Stomach smooth muscle (tissue), 2 donors: ENCODE data around the gene FRRS1.

Source experiments
- H3K27ac ChIP-seq: one replicate; pipeline ENCODE4 v1.7.0; 2013; ENCODE audit warnings: mild to moderate bottlenecking, low read length, inconsistent platforms
- H3K27me3 ChIP-seq, 2 donors: one replicate each; pipeline ENCODE4 v1.7.0; 2013; ENCODE audit warnings: low read length in 2 of 2; ENCODE audit not compliant: insufficient read depth in 2 of 2, control insufficient read depth in 1 of 2
- H3K36me3 ChIP-seq, 2 donors: one replicate each; pipeline ENCODE4 v1.7.0; 2013; ENCODE audit warnings: low read length in 2 of 2; ENCODE audit not compliant: control insufficient read depth in 2 of 2, insufficient read depth in 2 of 2
- H3K4me1 ChIP-seq: one replicate; pipeline ENCODE4 v1.7.0; 2013; ENCODE audit warnings: low read length; ENCODE audit not compliant: control insufficient read depth, insufficient read depth
- H3K4me3 ChIP-seq, 2 donors: one replicate each; pipeline ENCODE4 v1.7.0; 2013; ENCODE audit warnings: low read length in 2 of 2
- H3K9ac ChIP-seq, 2 donors: one replicate each; pipeline ENCODE4 v1.7.0; 2013; ENCODE audit warnings: low read length in 2 of 2, mild to moderate bottlenecking in 1 of 2
- H3K9me3 ChIP-seq, 2 donors: one replicate each; pipeline ENCODE4 v1.7.0; 2013; ENCODE audit warnings: low read length in 2 of 2; ENCODE audit not compliant: control insufficient read depth in 2 of 2
- donor health status: healthy.
- donor health status: Pancreatic carcinoma.

Gene FRRS1

GRCh38 chr1:99784809-99785255 lies 18.4 kb upstream of the FRRS1 start:
- Histone ChIP-seq H3K27me3 (no peaks in the 10 kb centered on the region), H3K4me1 (no peaks in the 10 kb centered on the region), H3K9me3 (no peaks in the 10 kb centered on the region), H3K9ac (no peak overlapping the region), H3K4me3 (no peak overlapping the region), H3K27ac (no peak overlapping the region), H3K36me3 (no peaks in the 10 kb centered on the region)

GRCh38 chr1:99784143-99784542 lies 17.7 kb upstream of the FRRS1 start:
- Histone ChIP-seq H3K9ac (no peak overlapping the region), H3K9me3 (no peaks in the 10 kb centered on the region), H3K4me1 (no peaks in the 10 kb centered on the region), H3K27me3 (no peaks in the 10 kb centered on the region), H3K4me3 (no peak overlapping the region), H3K36me3 (no peaks in the 10 kb centered on the region), H3K27ac (no peak overlapping the region)

GRCh38 chr1:99782920-99783319 lies 16.5 kb upstream of the FRRS1 start:
- no peaks in the 10 kb centered on the region for H3K9me3 ChIP-seq
- H3K4me1 ChIP-seq, result no peaks in the 10 kb centered on the region
- H3K27ac ChIP-seq, result no peak overlapping the region
- H3K9ac ChIP-seq, result no peak overlapping the region
- no peaks in the 10 kb centered on the region for H3K36me3 ChIP-seq
- no peak overlapping the region for H3K4me3 ChIP-seq
- H3K27me3 ChIP-seq, result no peaks in the 10 kb centered on the region

GRCh38 chr1:99782397-99782796 lies 16.0 kb upstream of the FRRS1 start:
- H3K4me1 ChIP-seq, result no peaks in the 10 kb centered on the region
- no peaks in the 10 kb centered on the region for H3K9me3 ChIP-seq
- no peak overlapping the region for H3K4me3 ChIP-seq
- no peaks in the 10 kb centered on the region for H3K36me3 ChIP-seq
- H3K27me3 ChIP-seq, result no peaks in the 10 kb centered on the region
- no peak overlapping the region for H3K9ac ChIP-seq
- H3K27ac ChIP-seq, result no peak overlapping the region

GRCh38 chr1:99781798-99782197 lies 15.4 kb upstream of the FRRS1 start:
- Histone ChIP-seq H3K9me3 (no peaks in the 10 kb centered on the region), H3K27ac (no peak overlapping the region), H3K4me1 (no peaks in the 10 kb centered on the region), H3K36me3 (no peaks in the 10 kb centered on the region), H3K27me3 (no peaks in the 10 kb centered on the region), H3K9ac (no peak overlapping the region), H3K4me3 (no peak overlapping the region)

- H3K27ac ChIP-seq, result no peak overlapping the region
Measured at GRCh38 chr1:99777752-99778151, 11.3 kb upstream of the FRRS1 start.

GRCh38 chr1:99776120-99776519 lies 9.7 kb upstream of the FRRS1 start:
- Histone ChIP-seq H3K4me1 (no peaks in the 10 kb centered on the region), H3K27me3 (no peaks in the 10 kb centered on the region), H3K9ac (no peak overlapping the region), H3K27ac (no peak overlapping the region), H3K36me3 (no peaks in the 10 kb centered on the region), H3K9me3 (no peaks in the 10 kb centered on the region), H3K4me3 (no peak overlapping the region)

More at GRCh38 chr1:99777752-99778151, 11.3 kb upstream of the FRRS1 start:
- Histone ChIP-seq H3K4me1 (no peaks in the 10 kb centered on the region), H3K9ac (no peak overlapping the region), H3K4me3 (no peak overlapping the region), H3K36me3 (no peaks in the 10 kb centered on the region), H3K9me3 (no peaks in the 10 kb centered on the region), H3K27me3 (no peaks in the 10 kb centered on the region)

- H3K27me3 ChIP-seq, result no peaks in the 10 kb centered on the region
- no peak overlapping the region for H3K4me3 ChIP-seq
- H3K9me3 ChIP-seq, result no peaks in the 10 kb centered on the region
- H3K9ac ChIP-seq, result no peak overlapping the region
- H3K36me3 ChIP-seq, result no peaks in the 10 kb centered on the region
- H3K4me1 ChIP-seq, result no peaks in the 10 kb centered on the region
- no peak overlapping the region for H3K27ac ChIP-seq
Measured at GRCh38 chr1:99772809-99773208, 6.4 kb upstream of the FRRS1 start.

GRCh38 chr1:99771513-99771918 lies 5.1 kb upstream of the FRRS1 start:
- no peaks in the 10 kb centered on the region for H3K27me3 ChIP-seq
- no peak overlapping the region for H3K9ac ChIP-seq
- H3K27ac ChIP-seq, result no peak overlapping the region
- H3K9me3 ChIP-seq, result no peaks in the 10 kb centered on the region
- H3K36me3 ChIP-seq, result no peaks in the 10 kb centered on the region
- no peak overlapping the region for H3K4me3 ChIP-seq
- no peaks in the 10 kb centered on the region for H3K4me1 ChIP-seq

- Histone ChIP-seq H3K4me3 (no peak overlapping the region), H3K9ac (no peak overlapping the region), H3K4me1 (no peaks in the 10 kb centered on the region), H3K9me3 (no peaks in the 10 kb centered on the region), H3K27me3 (no peaks in the 10 kb centered on the region), H3K36me3 (no peaks in the 10 kb centered on the region), H3K27ac (no peak overlapping the region)
Measured at GRCh38 chr1:99768524-99769245, 2.2 kb upstream of the FRRS1 start.

GRCh38 chr1:99768104-99768503 lies 1.7 kb upstream of the FRRS1 start:
- no peaks in the 10 kb centered on the region for H3K4me1 ChIP-seq
- H3K4me3 ChIP-seq, result no peak overlapping the region
- H3K9me3 ChIP-seq, result no peaks in the 10 kb centered on the region
- H3K36me3 ChIP-seq, result no peaks in the 10 kb centered on the region
- H3K27me3 ChIP-seq, result no peaks in the 10 kb centered on the region
- H3K9ac ChIP-seq, result no peak overlapping the region
- no peak overlapping the region for H3K27ac ChIP-seq
